Epithelial cell of prostate (primary cell): ENCODE results near the gene HSD17B1.
A peak's percentile ranks its signal among the peaks of the same experiment; 100 is the strongest.
"Not testable (repeated sequence)": the region's sequence is repeated elsewhere in the genome, so short reads cannot be mapped to it uniquely, and the experiment has no call there.

ENCODE experiments used
- DNase-seq: peaks from one replicate; pipeline ENCODE4 v3.0.0-alpha.2; 2011; ENCODE audit warnings: low read depth, low spot score
- H3K27ac ChIP-seq: fragments of 450-650 bp; 2 replicates; pipeline ENCODE4 v1.5.1; 2017; ENCODE audit warnings: mild to moderate bottlenecking

Gene HSD17B1

DNA sequence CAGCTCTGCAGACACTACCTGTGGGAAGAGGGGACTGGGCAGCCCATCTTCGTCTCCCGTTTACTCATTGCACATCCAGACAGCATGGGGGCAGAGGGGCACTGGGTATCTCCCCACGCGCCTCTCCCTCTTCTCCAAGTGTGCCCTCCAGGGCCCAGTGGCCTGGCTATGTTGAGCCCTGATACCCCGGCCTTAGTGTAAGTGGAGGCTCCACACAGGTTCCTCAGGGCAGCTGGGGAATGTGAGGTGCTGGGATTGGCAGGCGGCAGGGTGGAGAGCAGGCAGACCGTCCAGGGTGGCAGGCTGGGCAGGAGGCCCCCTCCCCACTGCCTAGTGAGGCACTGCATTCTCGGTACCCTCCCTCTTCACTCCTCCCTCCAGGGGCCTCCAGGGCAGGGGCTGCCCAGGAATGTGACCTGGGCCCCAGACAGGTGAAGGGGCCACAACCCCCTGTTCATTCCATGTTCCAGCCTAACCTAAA is 29.9 kb upstream of the HSD17B1 start:
- DNase-seq: no peak
- no peak overlapping the region for H3K27ac ChIP-seq

DNA sequence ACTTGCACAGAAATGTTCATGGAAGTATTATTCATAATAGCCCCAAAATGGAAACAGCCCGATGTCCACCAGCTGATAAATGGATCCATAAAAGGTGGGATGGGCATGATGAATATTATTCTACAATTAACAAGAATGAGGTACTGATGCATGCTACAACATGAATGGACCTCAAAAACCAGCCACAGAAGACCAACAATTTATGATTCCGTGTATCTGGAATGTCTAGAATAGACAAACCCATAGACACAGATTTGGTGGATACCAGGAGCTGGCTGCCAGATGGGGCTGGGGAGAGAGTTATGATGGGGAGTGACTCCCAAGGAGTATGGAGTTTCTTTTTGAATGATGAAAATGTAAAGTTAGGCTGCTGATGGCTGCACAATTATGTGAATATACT is 27.5 kb upstream of the HSD17B1 start:
- peak; percentile 69 for DNase-seq
- H3K27ac ChIP-seq: peak overlapping the region; percentile 66

DNA sequence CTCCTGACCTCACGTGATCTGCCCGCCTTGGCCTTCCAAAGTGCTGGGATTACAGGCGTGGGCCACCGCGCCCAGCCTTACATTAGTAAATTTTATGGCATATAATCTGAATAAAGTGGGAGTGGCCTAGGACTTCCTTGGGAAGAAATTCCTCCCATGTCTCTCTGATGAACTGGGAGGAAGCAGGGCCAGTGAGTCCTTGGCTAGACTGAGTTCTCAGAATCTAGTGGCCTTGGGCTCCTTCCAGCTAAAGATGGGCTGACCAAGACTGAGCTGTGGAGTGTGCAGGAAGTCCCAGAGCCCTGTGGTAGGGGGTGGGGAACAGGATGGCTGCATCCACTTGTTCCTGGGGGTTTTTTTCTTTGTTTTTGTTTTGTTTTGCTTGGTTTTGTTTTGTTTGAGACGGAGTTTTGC is 26.7 kb upstream of the HSD17B1 start:
- H3K27ac ChIP-seq: peak overlapping the region; percentile 66
- DNase-seq: no peak

DNA sequence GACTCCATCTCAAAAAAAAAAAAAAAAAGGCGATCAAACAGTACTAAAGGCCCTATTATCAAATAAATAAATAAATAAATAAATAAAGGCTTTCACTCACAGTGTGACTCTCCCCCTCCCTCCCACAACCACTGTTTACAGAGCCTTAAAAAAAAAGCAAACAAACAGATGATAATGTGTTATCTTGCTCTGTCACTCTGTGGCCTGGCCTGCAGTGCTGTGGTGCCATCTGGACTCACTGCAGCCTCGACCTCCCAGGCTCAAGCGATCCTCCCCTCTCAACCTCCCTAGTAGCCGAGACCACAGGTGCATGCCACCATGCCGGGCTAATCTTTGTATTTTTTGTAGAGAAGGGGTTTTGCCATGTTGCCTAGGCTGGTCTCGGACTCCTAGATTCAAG is 24.8 kb upstream of the HSD17B1 start:
- no peak overlapping the region for H3K27ac ChIP-seq
- DNase-seq: no peak

DNA sequence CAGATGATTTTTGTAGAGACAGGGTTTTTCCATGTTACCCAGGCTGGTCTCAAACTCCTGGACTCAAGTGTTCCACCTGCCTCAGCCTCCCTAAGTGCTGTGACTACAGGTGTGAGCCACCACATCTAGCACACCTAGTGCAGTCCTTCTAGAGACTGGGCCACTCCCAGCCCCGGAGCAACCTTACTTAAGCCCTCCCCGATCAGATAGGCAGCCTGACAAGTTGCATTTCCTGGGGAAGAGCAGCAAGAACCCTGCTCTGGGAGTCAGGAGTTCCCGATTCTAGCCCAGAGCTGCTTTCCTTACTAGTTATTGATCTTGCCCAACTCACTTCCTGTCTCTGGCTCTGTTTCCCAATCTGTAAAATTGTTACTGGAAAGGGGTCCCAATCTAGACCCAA is 23.7 kb upstream of the HSD17B1 start:
- DNase-seq: no peak
- H3K27ac ChIP-seq: peak overlapping the region; percentile 94

DNA sequence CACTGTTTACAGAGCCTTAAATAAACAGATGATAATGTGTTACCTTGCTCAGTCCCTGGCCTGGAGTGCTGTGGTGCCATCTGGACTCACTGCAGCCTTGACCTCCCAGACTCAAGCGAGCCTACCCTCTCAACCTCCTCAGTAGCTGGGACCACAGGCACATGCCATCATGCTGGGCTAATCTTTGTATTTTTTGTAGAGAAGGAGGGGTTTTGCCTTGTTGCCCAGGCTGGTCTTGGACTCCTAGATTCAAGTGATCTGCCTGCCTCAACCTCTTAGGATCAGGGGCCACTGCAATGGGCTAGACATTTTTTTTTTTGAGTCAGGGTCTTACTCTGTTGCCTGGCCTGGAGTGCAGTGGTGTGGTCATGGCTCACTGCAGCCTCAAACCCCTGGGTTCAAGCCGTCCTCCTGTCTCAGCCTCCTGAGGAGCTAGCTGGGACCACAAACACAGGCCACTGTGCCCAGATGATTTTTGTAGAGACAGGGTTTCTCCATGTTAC is 21.7 kb upstream of the HSD17B1 start:
- no peak for DNase-seq
- H3K27ac ChIP-seq: peak overlapping the region; percentile 94

DNA sequence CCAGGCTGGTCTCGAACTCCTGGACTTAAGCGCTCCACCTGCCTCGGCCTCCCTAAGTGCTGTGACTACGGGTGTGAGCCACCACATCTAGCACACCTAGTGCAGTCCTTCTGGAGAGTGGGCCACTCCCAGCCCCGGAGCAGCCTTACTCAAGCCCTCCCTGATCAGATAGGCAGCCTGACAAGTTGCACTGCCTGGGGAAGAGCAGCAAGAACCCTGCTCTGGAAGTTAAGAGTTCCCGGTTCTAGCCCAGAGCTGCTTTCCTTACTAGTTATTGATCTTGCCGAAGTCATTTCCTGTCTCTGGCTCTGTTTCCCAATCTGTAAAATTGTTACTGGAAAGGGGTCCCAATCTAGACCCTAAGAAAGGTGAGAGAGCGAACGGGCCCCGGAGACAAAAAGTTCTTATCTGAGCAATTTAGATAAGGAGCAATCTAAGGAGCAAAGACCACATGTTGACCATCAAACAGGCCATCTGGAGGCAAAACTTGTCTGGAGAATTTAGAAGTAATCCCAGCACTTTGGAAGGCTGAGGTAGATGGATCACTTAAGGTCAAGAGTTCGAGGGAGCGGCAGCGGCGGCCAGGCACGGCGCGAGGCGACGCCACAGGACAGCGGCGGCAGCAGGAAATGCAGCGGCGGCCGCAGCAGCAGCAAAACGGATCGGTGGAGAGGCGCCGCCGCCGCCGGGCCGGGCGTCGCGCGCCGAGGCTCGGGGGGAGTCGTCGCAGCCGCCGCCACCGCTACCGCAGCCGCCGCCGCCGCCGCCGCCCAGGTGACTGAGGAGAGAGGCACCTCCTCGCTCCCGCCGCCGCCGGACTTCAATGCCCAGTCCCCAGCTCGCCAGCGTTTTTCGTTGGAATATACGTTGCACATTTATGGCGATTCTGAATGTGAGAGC is 21.0 kb upstream of the HSD17B1 start:
- DNase-seq: no peak
- H3K27ac ChIP-seq: peak overlapping the region; percentile 94

DNA sequence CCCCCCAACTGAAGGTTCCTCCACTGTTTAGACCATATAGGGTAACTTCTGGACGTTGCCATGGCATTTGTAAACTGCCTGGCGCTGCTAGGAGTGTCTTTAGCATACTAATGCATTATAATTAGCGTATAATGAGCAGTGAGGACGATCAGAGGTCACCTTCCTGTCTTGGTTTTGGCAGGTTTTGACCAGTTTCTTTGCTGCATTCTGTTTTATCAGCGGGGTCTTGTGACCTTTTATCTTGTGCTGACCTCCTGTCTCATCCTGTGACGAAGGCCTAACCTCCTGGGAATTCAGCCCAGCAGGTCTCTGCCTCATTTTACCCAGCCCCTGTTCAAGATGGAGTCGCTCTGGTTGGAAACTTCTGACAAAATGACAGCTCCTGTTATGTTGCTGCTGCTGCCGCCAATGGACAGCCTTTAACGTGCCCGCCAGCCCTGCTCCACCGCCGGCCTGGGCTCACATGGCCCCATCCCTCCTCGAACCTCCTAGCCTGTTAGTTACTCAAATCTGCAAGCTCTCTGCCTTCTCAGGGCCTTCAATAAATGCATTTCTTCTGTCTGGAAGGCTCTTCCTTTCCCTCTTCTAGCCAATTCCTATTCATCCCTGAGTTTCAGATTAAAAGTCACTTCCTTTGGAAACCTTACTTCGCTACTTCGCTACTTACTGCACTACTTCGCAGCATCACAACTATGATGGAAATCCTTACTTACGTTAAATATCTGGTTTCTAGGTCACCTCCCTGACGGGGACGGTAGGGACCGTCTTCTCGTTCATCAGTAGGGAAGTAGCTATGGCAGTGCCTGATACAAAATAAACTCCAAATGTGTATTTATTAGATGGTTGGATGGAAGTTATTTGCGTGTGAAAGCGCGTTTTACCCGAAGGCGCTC is 17.3 kb upstream of the HSD17B1 start:
- peak overlapping the region; percentile 57 for H3K27ac ChIP-seq
- no peak for DNase-seq

DNA sequence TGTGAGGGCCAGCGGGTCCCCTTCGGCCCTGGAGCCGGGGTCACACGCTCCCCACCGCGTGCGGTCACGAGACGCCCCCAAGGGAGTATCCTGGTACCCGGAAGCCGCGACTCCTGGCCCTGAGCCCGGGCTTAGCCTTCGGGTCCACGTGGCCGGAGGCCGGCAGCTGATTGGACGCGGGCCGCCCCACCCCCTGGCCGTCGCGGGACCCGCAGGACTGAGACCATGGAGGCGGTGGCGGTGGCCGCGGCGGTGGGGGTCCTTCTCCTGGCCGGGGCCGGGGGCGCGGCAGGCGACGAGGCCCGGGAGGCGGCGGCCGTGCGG is 16.7 kb upstream of the HSD17B1 start, which contains the start of gene NAGLU:
NAGLU (plus strand) TSS at position 194 of the 324 bp plus-strand sequence; CDS start at position 226, 32 bp downstream.
- peak within 1 kb of the TSS; percentile 57 for H3K27ac ChIP-seq
- no peak for DNase-seq

DNA sequence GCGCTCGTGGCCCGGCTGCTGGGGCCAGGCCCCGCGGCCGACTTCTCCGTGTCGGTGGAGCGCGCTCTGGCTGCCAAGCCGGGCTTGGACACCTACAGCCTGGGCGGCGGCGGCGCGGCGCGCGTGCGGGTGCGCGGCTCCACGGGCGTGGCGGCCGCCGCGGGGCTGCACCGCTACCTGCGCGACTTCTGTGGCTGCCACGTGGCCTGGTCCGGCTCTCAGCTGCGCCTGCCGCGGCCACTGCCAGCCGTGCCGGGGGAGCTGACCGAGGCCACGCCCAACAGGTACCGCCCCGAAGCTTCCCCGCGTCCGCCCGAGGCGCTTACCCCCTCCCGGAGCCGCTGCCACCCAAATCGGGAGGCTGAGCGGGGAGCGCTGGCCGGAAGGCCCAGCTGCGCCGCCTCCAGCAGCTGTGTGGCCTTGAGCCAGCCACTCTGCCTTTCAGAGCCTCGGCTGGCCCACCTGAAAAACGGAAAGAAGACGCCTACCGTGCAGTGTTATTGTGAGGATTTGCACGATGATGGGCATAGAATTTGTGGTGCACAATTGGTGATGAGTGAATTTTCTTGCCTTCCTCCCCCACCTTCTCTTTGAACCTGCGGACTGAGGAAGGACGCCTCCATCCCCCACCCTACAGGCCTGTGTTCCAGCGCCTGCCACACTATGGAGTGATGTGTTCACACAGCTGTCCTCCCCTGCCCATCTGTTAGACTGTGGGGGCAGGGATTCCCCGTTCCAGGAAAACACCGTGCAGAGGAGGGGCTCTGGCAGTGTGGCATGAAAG is 16.2 kb upstream of the HSD17B1 start:
- peak overlapping the region; percentile 57 for H3K27ac ChIP-seq
- DNase-seq: no peak

DNA sequence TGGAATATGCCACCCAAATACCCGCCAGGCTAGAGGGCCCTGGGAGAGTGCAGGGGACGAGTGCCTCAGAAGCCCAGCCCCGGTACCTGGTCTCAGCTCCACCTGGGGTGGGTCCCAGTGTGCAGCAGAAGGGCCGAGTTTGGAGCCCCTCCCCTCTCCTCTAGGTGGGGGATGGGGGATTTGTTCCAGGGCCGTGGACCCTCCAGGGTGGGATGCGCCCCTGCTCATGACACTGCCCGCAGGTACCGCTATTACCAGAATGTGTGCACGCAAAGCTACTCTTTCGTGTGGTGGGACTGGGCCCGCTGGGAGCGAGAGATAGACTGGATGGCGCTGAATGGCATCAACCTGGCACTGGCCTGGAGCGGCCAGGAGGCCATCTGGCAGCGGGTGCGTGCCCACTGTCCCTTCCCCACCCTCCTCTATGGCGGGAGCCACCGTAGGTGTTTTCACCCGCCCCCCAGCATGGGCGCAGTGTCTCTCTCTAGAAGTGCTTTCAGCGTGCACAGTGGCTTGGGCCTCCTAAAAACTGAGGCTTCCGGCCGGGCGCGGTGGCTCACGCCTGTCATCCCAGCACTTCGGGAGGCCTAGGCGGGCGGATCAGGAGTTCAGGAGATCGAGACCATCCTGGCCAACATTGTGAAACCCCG is 15.4 kb upstream of the HSD17B1 start:
- DNase-seq: no peak
- peak overlapping the region; percentile 57 for H3K27ac ChIP-seq

DNA sequence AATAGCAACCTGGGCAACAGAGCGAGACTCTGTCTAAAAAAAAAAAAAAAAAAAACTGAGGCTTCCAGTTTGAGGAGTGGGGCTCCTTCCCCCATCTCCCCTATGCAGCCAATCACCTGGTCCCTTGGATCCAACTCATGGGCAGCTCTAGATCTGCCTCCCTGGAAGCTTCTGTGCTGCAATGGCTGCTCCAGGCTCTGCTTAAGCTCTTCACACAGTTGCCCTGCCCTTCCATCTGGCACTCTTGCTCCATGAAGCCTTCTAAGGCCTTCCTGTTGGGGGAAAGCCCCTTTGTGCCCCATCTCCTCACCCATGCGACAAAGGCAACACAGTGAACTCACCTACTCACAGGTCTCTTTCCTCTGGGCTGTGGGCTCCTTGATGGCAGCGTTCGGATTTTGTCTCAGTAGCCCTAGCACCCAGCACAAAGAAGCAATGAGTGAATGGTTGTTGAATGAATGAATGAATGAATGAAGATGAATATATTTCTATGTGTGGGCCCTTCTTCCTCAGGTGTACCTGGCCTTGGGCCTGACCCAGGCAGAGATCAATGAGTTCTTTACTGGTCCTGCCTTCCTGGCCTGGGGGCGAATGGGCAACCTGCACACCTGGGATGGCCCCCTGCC is 14.8 kb upstream of the HSD17B1 start:
- no peak for DNase-seq
- H3K27ac ChIP-seq: no peak overlapping the region

DNA sequence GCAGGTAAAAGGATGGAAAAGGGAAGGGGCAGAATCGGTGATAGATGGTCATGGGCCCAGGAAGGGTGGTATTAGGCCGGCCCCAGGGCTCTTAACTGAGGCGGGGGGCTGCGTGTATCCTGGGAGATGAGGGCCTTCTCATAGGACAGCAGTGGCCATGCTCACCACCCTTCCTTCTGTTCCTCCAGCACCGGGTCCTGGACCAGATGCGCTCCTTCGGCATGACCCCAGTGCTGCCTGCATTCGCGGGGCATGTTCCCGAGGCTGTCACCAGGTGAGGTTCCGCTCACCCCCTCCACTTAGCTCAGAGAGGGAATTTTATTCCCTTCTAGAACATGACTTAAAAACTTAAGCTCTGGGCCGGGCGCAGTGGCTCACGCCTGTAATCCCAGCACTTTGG is 14.2 kb upstream of the HSD17B1 start:
- no peak overlapping the region for H3K27ac ChIP-seq
- DNase-seq: no peak

DNA sequence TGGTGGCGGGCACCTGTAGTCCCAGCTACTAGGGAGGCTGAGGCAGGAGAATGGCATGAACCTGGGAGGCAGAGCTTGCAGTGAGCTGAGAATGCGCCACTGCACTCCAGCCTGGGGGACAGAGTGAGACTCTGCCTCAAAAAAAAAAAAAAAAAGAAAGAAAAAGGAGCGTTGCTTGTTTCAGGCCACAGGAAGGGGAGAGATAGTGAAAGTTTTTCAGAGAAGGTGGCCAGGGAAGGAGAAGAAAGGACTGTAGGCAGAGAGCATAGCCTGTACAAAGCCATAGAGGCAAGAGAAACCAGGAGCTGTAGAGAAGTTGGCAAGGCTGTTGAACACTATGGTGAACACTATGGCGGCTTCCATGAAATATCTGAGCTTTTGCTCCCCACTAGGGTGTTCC is 12.2 kb upstream of the HSD17B1 start:
- DNase-seq: not testable (repeated sequence)
- H3K27ac ChIP-seq: peak overlapping the region; percentile 50

DNA sequence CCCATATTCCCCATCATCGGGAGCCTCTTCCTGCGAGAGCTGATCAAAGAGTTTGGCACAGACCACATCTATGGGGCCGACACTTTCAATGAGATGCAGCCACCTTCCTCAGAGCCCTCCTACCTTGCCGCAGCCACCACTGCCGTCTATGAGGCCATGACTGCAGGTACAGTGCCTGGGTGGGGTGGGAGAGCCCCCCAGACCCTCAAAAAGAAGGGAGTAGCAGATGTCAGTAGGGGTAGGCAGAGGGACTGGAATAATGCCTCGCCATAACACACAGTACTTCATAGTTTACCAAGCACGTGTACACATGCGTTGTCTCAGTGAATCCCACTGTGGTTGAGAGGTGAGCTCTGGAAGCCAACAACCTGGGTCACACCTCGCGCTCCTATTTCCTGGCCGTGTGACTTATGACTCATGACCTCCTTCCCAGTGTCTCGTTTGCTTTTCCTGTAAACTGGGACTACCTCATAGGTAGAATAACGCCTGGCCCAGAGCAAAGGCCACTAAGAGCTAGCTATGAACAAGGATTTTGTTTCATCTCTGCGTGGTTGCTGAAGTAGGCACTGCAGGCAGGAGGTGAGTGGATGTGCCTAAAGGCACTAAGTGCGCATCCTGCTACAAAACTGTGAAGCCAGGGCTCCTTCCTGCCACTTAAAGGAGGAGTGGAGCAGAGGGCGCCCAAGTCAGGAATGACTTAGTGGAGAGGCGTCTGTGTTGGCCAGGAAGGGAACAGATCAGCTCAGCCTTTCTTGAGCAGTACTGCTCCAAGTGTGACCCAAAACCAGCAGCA is 11.5 kb upstream of the HSD17B1 start:
- H3K27ac ChIP-seq: peak overlapping the region; percentile 50
- no peak for DNase-seq

DNA sequence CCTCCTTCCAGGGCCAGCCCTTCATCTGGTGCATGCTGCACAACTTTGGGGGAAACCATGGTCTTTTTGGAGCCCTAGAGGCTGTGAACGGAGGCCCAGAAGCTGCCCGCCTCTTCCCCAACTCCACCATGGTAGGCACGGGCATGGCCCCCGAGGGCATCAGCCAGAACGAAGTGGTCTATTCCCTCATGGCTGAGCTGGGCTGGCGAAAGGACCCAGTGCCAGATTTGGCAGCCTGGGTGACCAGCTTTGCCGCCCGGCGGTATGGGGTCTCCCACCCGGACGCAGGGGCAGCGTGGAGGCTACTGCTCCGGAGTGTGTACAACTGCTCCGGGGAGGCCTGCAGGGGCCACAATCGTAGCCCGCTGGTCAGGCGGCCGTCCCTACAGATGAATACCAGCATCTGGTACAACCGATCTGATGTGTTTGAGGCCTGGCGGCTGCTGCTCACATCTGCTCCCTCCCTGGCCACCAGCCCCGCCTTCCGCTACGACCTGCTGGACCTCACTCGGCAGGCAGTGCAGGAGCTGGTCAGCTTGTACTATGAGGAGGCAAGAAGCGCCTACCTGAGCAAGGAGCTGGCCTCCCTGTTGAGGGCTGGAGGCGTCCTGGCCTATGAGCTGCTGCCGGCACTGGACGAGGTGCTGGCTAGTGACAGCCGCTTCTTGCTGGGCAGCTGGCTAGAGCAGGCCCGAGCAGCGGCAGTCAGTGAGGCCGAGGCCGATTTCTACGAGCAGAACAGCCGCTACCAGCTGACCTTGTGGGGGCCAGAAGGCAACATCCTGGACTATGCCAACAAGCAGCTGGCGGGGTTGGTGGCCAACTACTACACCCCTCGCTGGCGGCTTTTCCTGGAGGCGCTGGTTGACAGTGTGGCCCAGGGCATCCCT is 9.3 kb upstream of the HSD17B1 start:
- no peak for DNase-seq
- H3K27ac ChIP-seq: no peak overlapping the region

DNA sequence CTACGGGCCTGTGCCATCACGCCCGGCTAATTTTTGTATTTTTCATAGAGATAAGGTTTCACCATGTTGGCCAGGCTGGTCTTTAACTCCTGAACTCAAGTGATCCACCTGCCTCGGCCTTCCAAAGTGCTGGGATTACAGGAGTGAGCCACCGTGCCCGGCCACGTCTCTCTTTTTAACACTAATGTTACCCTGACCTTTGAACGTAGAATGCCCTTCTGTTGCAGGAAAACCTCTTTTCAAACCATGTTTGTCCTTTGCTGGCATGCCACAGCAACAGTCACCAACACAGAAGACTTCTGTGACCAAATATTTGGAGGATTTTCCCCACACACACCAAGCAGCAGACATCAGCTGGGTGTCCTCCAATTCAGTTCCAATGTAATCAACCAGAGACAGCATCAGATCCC is 7.8 kb upstream of the HSD17B1 start:
- DNase-seq: no peak
- no peak overlapping the region for H3K27ac ChIP-seq
